HG03442 (cell line): ENCODE measurements around the gene MED14.

Experiments used
- ATAC-seq: cut with Tn5 transposase; IDR thresholded peaks from one replicate; pipeline ENCODE4 v1.9.1; 2021; ENCODE audit warnings: mild to moderate bottlenecking, moderate library complexity; ENCODE audit not compliant: unreplicated experiment

The MED14 gene

GRCh38 chrX:40729598-40730584, 5.5 kb downstream of the MED14 start:
- no peak for ATAC-seq

DNA sequence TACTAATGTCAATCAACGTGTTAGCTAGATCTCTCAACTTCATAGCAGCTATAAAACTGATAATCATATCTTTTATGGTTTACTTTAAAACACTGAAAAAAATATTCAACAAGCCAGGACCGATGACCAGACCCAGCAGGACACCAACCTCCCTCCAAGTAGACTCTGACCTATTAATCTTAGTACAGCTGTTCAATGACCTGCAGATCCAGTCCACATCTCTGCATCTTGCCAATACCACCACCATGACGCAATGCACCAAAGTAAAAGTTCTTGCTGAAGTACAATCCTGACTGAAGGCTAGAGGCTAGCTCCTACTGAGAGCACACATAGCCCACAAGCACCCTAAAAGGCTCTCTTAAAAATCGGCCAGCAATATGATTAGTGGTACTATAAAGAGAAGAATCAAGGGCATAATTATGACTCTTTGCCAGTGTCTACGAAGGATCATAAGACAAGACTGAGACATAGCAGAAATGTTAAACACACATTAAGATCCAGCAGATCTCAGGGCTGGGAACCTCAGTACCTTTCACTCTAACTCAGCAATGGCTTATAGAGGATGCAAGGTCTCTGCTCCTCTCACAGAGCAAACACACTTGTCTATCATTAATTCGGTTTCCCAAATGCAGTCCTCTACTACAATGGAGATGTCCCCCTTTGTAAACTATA, 7.6 kb downstream of the MED14 start:
- ATAC-seq = no peak

DNA sequence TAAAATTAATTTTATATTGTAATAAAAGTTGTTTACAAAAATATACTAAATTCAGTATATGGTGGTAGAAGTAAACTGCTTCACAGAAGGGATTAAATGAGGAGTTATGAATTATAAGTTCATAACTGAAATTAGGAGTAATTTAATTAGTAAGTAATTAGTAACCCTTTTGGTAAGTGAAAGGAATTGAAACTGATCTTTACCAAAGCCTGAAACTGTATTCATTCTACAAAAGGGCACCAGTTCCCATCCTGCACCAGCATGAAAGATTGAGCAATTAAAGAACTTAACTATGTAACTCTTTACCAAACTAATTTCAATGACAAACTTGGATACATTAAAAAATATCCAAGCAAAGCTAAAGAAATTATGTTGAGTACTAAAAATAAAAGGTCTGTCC, 8.2 kb downstream of the MED14 start:
- ATAC-seq = no peak

- no peak for ATAC-seq
Measured at GRCh38 chrX:40722930-40723329, 12.4 kb downstream of the MED14 start.

DNA sequence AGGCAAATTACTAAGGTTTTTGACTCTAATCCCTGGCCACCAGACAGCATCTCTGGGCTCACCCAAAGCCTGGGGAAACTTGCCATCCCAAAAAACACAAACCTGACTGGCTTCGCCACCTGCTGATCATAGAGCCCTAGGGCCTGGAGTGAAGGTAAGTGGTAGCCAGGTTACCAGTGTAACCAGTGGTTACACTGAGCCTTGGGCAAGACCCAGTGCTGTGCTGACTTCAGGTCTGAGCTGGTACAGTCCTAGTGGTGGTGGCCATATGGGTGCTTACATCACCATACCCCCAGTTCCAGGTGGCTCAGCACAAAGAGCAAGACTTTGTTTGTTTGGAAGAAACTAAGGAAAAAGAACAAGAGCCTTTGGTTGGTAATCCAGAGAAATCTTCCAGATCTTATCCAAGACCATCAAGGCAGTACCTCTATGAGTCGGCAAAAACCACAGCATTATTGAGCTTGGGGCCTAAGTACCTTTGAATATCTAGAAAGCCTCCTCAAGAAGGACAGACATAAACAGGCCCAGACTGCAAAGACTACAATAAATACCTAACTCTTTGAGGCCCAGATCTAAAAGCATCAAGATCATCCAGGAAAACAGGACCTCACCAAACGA, 13.7 kb downstream of the MED14 start:
- no peak for ATAC-seq

DNA sequence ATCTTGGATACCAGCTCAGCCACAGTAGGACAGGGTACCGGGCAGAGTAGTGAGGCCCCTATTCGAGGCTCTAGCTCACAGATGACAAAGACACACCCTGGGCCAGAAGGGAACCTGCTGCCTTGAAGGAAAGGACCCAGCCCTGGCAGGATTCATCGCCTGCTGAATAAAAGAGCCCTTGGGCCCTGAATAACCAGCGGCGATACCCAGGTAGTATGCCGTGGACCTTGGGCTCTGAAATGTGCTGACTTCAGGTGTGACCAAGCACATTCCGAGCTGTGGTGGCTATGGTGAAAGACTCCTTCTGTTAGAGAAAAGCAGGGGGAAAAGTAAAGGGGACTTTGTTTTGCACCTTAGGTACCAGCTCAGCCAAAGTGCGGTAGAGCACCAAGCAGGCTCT, 14.6 kb downstream of the MED14 start:
- ATAC-seq = no peak

DNA sequence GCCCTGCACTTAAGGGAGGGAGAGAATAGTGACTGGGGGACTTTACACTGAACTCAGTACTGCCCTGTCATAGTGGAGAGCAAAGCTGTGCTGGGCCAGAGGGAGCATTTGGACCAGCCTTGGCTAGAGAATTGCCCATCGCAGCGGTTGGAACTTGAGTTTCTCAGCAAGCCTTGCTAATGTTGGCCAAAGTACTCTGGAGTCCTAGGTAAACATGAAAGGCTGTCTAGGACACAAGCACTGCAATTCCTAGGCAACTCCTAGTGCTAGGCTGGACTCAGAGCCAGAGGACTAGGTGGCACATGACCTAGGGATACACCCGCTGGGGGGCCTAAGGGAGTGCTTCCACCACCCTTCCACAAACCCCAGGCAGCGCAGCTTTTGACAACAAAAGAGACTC, 15.0 kb downstream of the MED14 start:
- no peak for ATAC-seq

DNA sequence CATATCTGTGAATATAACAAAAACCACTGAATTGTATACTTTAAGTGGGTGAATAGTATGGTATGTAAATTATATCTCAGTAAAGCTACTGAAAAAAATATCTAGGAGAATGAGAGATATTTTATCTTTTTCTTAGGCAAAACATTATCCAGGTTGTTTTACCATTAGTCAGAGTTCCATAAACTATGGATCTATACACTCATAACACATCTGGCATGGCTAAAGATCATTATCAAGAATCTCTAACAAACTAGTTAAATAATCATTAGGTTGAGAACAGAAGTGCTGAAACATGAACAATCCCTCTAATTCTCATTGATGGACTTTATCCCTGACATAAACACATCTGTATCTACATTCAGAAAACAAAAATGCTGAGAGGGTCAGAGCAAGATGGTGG, 15.6 kb downstream of the MED14 start:
- ATAC-seq = no peak

GRCh38 chrX:40719218-40719617, 16.1 kb downstream of the MED14 start:
- no peak for ATAC-seq

DNA sequence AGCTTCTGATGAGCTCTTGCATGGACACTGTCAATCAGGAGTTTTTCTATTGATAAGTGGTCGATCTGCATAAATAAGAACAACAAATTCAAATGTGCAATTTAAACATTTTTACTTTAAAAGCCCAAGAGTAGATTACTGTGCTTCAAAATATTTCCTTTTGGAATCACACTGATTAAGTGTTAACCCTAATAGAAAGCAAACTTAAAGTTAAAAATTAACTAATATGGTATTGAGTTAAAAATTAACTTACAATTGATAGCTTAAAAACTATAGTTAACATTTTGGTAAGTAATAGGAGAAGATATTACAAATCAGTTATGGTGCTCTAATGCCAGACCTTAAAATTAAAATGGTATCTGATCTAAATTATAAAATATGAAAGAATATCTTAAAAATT, 25.9 kb downstream of the MED14 start:
- ATAC-seq = no peak

DNA sequence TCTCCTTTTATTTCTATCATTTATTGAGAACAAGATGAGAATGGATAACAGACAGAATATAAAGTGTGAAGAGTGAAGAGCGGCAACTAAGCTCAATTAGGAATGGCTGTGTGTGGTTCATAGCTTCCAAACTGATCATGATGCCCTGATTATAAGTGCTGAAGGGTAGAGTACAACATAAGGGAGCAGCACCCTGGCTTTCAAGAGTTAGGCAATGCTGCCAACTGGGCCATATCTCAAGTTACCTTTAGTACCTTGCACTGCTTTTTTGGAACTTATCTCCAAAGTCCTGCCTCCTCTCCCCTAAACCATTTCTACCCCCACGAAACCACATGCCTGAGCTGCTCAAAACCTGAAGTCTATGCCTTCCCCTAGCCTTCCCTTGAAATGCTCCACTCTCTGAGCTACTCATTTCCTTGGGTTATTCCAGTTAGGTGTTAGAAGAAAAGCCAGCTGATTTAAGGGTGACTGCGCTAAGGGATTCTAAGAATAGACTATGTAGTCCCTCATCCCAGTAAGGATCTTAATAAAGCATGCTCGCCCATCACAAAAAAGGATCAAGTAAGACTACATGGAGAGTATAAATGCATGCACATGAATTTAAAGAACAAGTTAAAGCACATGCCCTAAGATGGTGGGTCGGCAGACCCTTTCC, 29.6 kb downstream of the MED14 start:
- no peak for ATAC-seq

GRCh38 chrX:40700640-40701342, 34.6 kb downstream of the MED14 start:
- ATAC-seq = no peak

GRCh38 chrX:40698851-40699250, 36.5 kb downstream of the MED14 start:
- ATAC-seq = no peak

GRCh38 chrX:40694802-40695201, 40.5 kb downstream of the MED14 start:
- no peak for ATAC-seq

DNA sequence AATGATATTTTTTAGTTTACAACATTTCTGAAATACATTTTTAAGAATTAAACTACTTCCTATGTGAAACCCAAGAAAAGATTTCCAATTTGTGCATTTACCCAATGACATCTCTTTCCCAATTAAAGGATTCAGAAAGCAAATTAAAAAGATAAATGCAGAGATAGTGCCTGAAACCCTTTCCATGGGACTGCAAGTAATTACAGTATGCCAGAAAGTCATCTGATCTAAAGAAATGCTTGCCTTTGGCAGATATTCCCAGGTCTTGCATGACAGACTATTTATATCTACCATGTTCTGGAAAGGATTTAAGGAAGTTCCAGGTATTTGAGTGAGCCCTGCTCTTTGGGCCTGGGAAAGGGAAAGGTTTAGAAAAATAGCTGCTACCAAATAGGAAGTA, 46.4 kb downstream of the MED14 start:
- ATAC-seq = no peak

DNA sequence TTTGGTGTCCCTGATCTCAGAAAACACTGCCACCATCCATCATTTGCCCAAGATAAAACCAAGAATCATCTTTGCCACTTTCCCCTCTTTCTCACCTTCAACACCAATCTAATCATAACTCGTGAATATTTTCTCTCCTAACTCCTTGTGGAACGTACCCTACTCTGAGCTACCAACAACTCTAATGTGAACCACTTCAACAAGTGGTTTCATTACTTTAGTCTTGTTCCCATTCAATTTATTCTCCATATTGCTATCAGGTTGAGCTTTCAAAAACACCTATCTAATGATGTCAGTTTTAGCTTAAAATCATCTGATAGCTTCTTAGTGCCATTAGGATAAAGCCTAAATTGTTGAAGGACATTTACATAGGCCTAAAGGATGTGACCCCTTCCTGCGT, 48.2 kb downstream of the MED14 start:
- ATAC-seq = no peak

GRCh38 chrX:40685362-40685918, 49.9 kb downstream of the MED14 start:
- ATAC-seq = no peak

DNA sequence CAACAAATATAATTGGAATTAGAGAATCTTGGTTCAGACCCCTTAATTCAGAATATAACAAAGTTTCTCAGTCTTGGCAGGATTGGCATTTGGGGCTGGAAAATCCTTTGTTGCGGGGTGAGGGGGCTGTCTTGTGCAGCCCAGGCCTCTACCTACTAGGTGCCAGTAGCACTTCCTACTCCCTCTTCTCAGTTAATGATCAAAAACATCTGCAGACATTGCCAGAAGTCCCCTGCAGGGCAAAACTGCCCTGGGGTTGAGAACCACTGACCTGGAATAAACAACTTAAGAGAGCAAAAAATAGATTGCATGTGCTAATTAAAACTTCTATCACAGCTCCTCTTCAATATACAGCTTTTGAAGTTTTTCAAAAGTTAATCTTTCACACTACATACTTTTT, 51.2 kb downstream of the MED14 start:
- ATAC-seq = no peak

GRCh38 chrX:40683245-40683644, 52.1 kb downstream of the MED14 start:
- ATAC-seq = no peak

DNA sequence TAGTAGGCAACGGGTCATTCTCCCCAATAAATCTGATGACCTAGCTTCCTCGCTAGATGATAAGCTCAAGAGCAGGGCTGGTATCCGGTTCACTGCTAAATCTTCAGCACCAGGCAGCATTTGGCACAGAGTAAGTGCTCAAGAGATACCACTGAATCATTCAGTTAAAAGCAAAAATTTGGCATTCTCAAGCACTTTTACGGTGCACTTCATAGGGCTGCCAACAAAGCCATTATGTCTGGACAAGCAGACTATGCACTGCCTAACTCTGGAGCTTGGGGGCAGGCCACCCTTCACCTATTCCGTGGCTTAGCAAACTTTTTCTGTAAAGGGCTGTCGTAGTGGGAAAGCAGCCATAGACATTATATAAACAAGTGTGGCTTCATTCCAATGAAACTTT, 64.2 kb downstream of the MED14 start:
- no peak for ATAC-seq
